ENCODE measurements around the gene GABRG3. TPM values are rescaled to one million over a fixed set of nuclear protein-coding genes. Genes with fewer than 3 reads are reported as not detected.

GABRG3 gene
- total and polyA plus RNA-seq, 12 donors, result 0.08 to 1.1 (median 0.44) TPM; not detected in 5

GRCh38 chr15:27235681-27236080 is 264.7 kb downstream of the GABRG3 start:
- no peak for TF ChIP-seq POLR2A (IDR thresholded peaks at IDR 0.05)
- no peak for TF ChIP-seq CTCF (IDR thresholded peaks at IDR 0.05)
- intact Hi-C loops (cut with DNase I), result no loop called here
- H3K9me3 ChIP-seq (replicated peaks in 1 of 3), result no peaks in the 10 kb centered on the region
- H3K27ac ChIP-seq, result no peak overlapping the region
- WGBS, 4 donors, result 34 to 58% (median 50%) methylated on average over 2 of the region's 2 CpGs
- no peak overlapping the region for H3K4me3 ChIP-seq
- no peaks in the 10 kb centered on the region for H3K4me1 ChIP-seq (replicated peaks in 1 of 2)
- no peaks in the 10 kb centered on the region for H3K36me3 ChIP-seq (replicated peaks in 1 of 2)
- DNase-seq, result no peak
- H3K27me3 ChIP-seq, result no peaks in the 10 kb centered on the region

GRCh38 chr15:27237319-27237939 is 266.4 kb downstream of the GABRG3 start:
- Histone ChIP-seq H3K9me3 (replicated peaks in 1 of 3) (no peaks in the 10 kb centered on the region), H3K27me3 (no peaks in the 10 kb centered on the region), H3K4me3 (no peak overlapping the region), H3K4me1 (replicated peaks in 1 of 2) (no peaks in the 10 kb centered on the region), H3K36me3 (replicated peaks in 1 of 2) (no peaks in the 10 kb centered on the region), H3K27ac (no peak overlapping the region)
- DNase-seq, result no peak
- WGBS, 4 donors, result 40 to 56% (median 54%) methylated on average over 6 to 7 of the region's 7 CpGs
- TF ChIP-seq POLR2A (IDR thresholded peaks at IDR 0.05), result no peak
- TF ChIP-seq CTCF (IDR thresholded peaks at IDR 0.05), result no peak
- intact Hi-C loops (cut with DNase I), result no loop called here

- intact Hi-C loops (cut with DNase I), result no loop called here
- Histone ChIP-seq H3K27ac (no peak overlapping the region), H3K9me3 (replicated peaks in 1 of 3) (no peaks in the 10 kb centered on the region), H3K4me3 (no peak overlapping the region), H3K4me1 (replicated peaks in 1 of 2) (no peaks in the 10 kb centered on the region), H3K36me3 (replicated peaks in 1 of 2) (no peaks in the 10 kb centered on the region), H3K27me3 (no peaks in the 10 kb centered on the region)
- TF ChIP-seq CTCF (IDR thresholded peaks at IDR 0.05) (no peak), POLR2A (IDR thresholded peaks at IDR 0.05) (no peak)
- WGBS, 4 donors, result 82 to 90% (median 85%) methylated on average over 7 to 12 of the region's 12 CpGs
- DNase-seq, result no peak
Observed at GRCh38 chr15:27238209-27238608, 267.2 kb downstream of the GABRG3 start.

- no peaks in the 10 kb centered on the region for H3K9me3 ChIP-seq (replicated peaks in 1 of 3)
- H3K4me1 ChIP-seq (replicated peaks in 1 of 2), result no peaks in the 10 kb centered on the region
- 53 to 61% (median 58%) methylated on average over 10 of the region's 10 CpGs for WGBS, 4 donors
- DNase-seq, result no peak
- no peaks in the 10 kb centered on the region for H3K36me3 ChIP-seq (replicated peaks in 1 of 2)
- no peaks in the 10 kb centered on the region for H3K27me3 ChIP-seq
- H3K4me3 ChIP-seq, result no peak overlapping the region
- intact Hi-C loops (cut with DNase I), result no loop called here
- no peak overlapping the region for H3K27ac ChIP-seq
- TF ChIP-seq CTCF (IDR thresholded peaks at IDR 0.05) (no peak), POLR2A (IDR thresholded peaks at IDR 0.05) (no peak)
Observed at GRCh38 chr15:27238707-27239423, 267.9 kb downstream of the GABRG3 start.

All from adrenal gland (tissue), 12 donors.